Left lobe of liver (tissue), 2 donors: ENCODE results near the gene ACSL5. TPM values are rescaled to one million over a fixed set of nuclear protein-coding genes. Genes with fewer than 3 reads are reported as not detected.
A peak's percentile ranks its signal among the peaks of the same experiment; 100 is the strongest.
"Not testable (repeated sequence)": the region's sequence is repeated elsewhere in the genome, so short reads cannot be mapped to it uniquely, and the experiment has no call there.

Source experiments
- ATAC-seq: fragments of 200-7000 bp; cut with Tn5 transposase; one replicate; pipeline ENCODE4 v1.9.1; 2020; ENCODE audit warnings: mild to moderate bottlenecking, moderate library complexity
- DNase-seq: peaks from one replicate; pipeline ENCODE4 v3.0.0-alpha.2; 2020; ENCODE audit warnings: low spot score
- total RNA-seq: library from RNA; stranded (reverse); gene quantifications from one replicate; pipeline ENCODE4 v1.2.1, GENCODE V29; 2021
- donor health status: DM: no; HTN: no; CAD: no; lungs with moderate emphysema.
- donor health status: DM: no; HTN: yes; CAD: no.

Gene ACSL5
- total RNA-seq, 1 donor from 2014 or later = 61.7 TPM

GRCh38 chr10:112372182-112372810 lies 1.6 kb upstream of the ACSL5 start:
- not testable (repeated sequence) for ATAC-seq
- peak; percentile 41 for DNase-seq

- DNase-seq (peak; percentile 45), ATAC-seq (peak; percentile 45)
These were observed 1.0 kb downstream of the ACSL5 start for GRCh38 chr10:112374724-112375541.

- ATAC-seq = peak; percentile 68
- DNase-seq = peak; percentile 87
These were observed 1.9 kb downstream of the ACSL5 start for GRCh38 chr10:112375721-112376395.

- no peak for ATAC-seq
- no peak for DNase-seq
These were observed 2.5 kb downstream of the ACSL5 start for GRCh38 chr10:112376396-112376790.

- DNase-seq = peak; percentile 29
- not testable (repeated sequence) for ATAC-seq
These were observed 3.2 kb downstream of the ACSL5 start for GRCh38 chr10:112377116-112377515.

- DNase-seq (peak; percentile 86), ATAC-seq (peak; percentile 54)
These were observed 5.8 kb downstream of the ACSL5 start for GRCh38 chr10:112379635-112380296.

- DNase-seq (no peak), ATAC-seq (peak; percentile 4)
These were observed 8.8 kb downstream of the ACSL5 start for GRCh38 chr10:112382515-112383235.

GRCh38 chr10:112383325-112383724 lies 9.4 kb downstream of the ACSL5 start:
- no peak for DNase-seq
- ATAC-seq = peak; percentile 72

- ATAC-seq = no peak
- no peak for DNase-seq
These were observed 10.2 kb downstream of the ACSL5 start for GRCh38 chr10:112384141-112384540.

- ATAC-seq = no peak
- DNase-seq = no peak
These were observed 11.3 kb downstream of the ACSL5 start for GRCh38 chr10:112385201-112385600.

GRCh38 chr10:112388056-112388455 lies 14.1 kb downstream of the ACSL5 start:
- not testable (repeated sequence) for ATAC-seq, DNase-seq

GRCh38 chr10:112388548-112388947 lies 14.6 kb downstream of the ACSL5 start:
- ATAC-seq (peak; percentile 35), DNase-seq (no peak)

GRCh38 chr10:112389271-112389822 lies 15.4 kb downstream of the ACSL5 start:
- no peak for DNase-seq
- ATAC-seq = peak; percentile 14

GRCh38 chr10:112390125-112390703 lies 16.3 kb downstream of the ACSL5 start:
- ATAC-seq (no peak), DNase-seq (no peak)

GRCh38 chr10:112393341-112393740 lies 19.4 kb downstream of the ACSL5 start:
- no peak for DNase-seq
- no peak for ATAC-seq

GRCh38 chr10:112393827-112394226 lies 19.9 kb downstream of the ACSL5 start:
- ATAC-seq (no peak), DNase-seq (no peak)

- peak; percentile 84 for ATAC-seq
- no peak for DNase-seq
These were observed 20.6 kb downstream of the ACSL5 start for GRCh38 chr10:112394475-112394875.

GRCh38 chr10:112395809-112396530 lies 22.1 kb downstream of the ACSL5 start:
- no peak for ATAC-seq

GRCh38 chr10:112397592-112397991 lies 23.7 kb downstream of the ACSL5 start:
- DNase-seq (no peak), ATAC-seq (no peak)

More at GRCh38 chr10:112395809-112396530, 22.1 kb downstream of the ACSL5 start:
- no peak for DNase-seq
